Measurements from ENCODE around the gene MRPL19.

DNA sequence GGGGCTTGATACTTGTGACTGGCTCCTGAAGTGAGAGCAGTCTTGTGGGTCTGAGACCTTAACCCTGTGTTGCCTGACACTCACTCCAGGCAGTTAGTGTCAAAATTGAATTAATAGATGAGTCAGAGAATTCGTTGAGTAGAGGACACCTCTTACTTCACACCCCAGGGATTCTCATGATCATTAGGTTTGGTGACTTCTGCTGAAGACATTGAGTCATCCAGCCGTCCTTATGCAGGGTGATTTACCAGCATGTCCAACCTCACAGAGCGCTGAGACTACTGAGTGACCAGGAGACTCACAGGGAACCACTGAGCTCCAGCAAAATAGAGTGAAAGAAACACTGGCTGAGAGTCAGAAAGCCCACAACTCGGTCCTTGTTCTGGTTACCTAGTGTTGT is 49.8 kb upstream of the MRPL19 start:
- TF ChIP-seq CTCF (IDR thresholded peaks at IDR 0.05) (no peak), EP300 (IDR thresholded peaks at IDR 0.05) (no peak)

All from ovary (tissue), 3 donors.